HEK293 (cell line): Measurements from ENCODE around the gene HTR2A.

Experiments used
- CTCF ChIP-seq: fragments of 450-650 bp; formaldehyde crosslinking; IDR thresholded peaks from 2 replicates; pipeline ENCODE4 v1.5.1; 2016; ENCODE audit warnings: missing biosample characterization, missing genetic modification characterization
- GLI4 ChIP-seq: fragments of 450-650 bp; formaldehyde crosslinking; IDR thresholded peaks from 2 replicates; pipeline ENCODE4 v1.5.1; 2016; ENCODE audit warnings: missing biosample characterization, missing genetic modification characterization
- TCF7L2 ChIP-seq: IDR thresholded peaks from 2 replicates; pipeline ENCODE4 v1.6.1; 2011; ENCODE audit warnings: low read depth, mild to moderate bottlenecking, inconsistent platforms, low read length, moderate library complexity, borderline replicate concordance
- ZBTB21 ChIP-seq: fragments of 450-650 bp; formaldehyde crosslinking; IDR thresholded peaks from 2 replicates; pipeline ENCODE4 v1.5.1; 2017; ENCODE audit warnings: missing biosample characterization, missing genetic modification characterization
- ZNF121 ChIP-seq: fragments of 450-650 bp; formaldehyde crosslinking; IDR thresholded peaks from 2 replicates; pipeline ENCODE4 v1.5.1; 2016; ENCODE audit warnings: missing biosample characterization, missing genetic modification characterization
- ZNF133 ChIP-seq: fragments of 450-650 bp; formaldehyde crosslinking; IDR thresholded peaks from 2 replicates; pipeline ENCODE4 v1.5.1; 2016; ENCODE audit warnings: missing biosample characterization, missing genetic modification characterization
- ZNF140 ChIP-seq: fragments of 450-650 bp; formaldehyde crosslinking; IDR thresholded peaks from 2 replicates; pipeline ENCODE4 v1.5.1; 2016; ENCODE audit warnings: missing biosample characterization, missing genetic modification characterization
- ZNF148 ChIP-seq: fragments of 450-650 bp; formaldehyde crosslinking; IDR thresholded peaks from 2 replicates; pipeline ENCODE4 v1.5.0; 2017; ENCODE audit warnings: missing biosample characterization, missing genetic modification characterization, borderline replicate concordance
- ZNF423 ChIP-seq: fragments of 450-650 bp; formaldehyde crosslinking; IDR thresholded peaks from 2 replicates; pipeline ENCODE4 v1.5.1; 2016; ENCODE audit warnings: missing biosample characterization, missing genetic modification characterization
- ZNF624 ChIP-seq: fragments of 450-650 bp; formaldehyde crosslinking; IDR thresholded peaks from 2 replicates; pipeline ENCODE4 v1.5.1; 2017; ENCODE audit warnings: missing biosample characterization, missing genetic modification characterization
- ZNF677 ChIP-seq: fragments of 450-650 bp; IDR thresholded peaks from 2 replicates; pipeline ENCODE4 v1.5.0; 2018; ENCODE audit warnings: missing biosample characterization, mild to moderate bottlenecking, missing genetic modification characterization, moderate library complexity
- ZNF776 ChIP-seq: fragments of 450-650 bp; formaldehyde crosslinking; IDR thresholded peaks from 2 replicates; pipeline ENCODE4 v1.5.0; 2017; ENCODE audit warnings: missing biosample characterization, missing genetic modification characterization, borderline replicate concordance

- no peak for TF ChIP-seq ZNF121 (tag by site-specific recombination)
- TF ChIP-seq ZNF140 (tag by site-specific recombination), result no peak
- no peak for TF ChIP-seq ZNF677
- no peak for TF ChIP-seq GLI4 (tag by site-specific recombination)
- TF ChIP-seq ZNF133, result no peak
- TF ChIP-seq ZBTB21 (tag by site-specific recombination), result no peak
- no peak for TF ChIP-seq CTCF (tag by site-specific recombination)
- TF ChIP-seq ZNF624 (tag by site-specific recombination), result no peak
- no peak for TF ChIP-seq ZNF776
- TF ChIP-seq TCF7L2, result no peak
- TF ChIP-seq ZNF423 (tag by site-specific recombination), result no peak
- TF ChIP-seq ZNF148 (tag by site-specific recombination), result no peak
Observed at GRCh38 chr13:46909042-46909441, 12.2 kb upstream of the HTR2A start.
